Lung (tissue), 12 donors: ENCODE measurements around the gene RALY. TPM values are rescaled to one million over a fixed set of nuclear protein-coding genes. Genes with fewer than 3 reads are reported as not detected.

ENCODE experiments used
- ATAC-seq: fragments of 200-7000 bp; cut with Tn5 transposase; one replicate; pipeline ENCODE4 v1.9.1; 2020; ENCODE audit warnings: moderate number of reproducible peaks; ENCODE audit not compliant: insufficient read depth, low FRiP score
- DNase-seq, 3 donors: peaks; one replicate each; pipeline ENCODE4 v3.0.0-alpha.2; 2013 to 2017
- H3K27ac ChIP-seq, 2 donors: one replicate each; pipeline ENCODE4 v1.5.1; 2013; ENCODE audit warnings: mild to moderate bottlenecking in 2 of 2, moderate library complexity in 2 of 2, control low read depth in 1 of 2, inconsistent platforms in 1 of 2, low read depth in 1 of 2, low read length in 1 of 2
- H3K27me3 ChIP-seq, 3 donors: one replicate each; pipeline ENCODE4 v1.5.1; 2013; ENCODE audit warnings: low read length in 2 of 3; ENCODE audit not compliant: control insufficient read depth in 3 of 3, insufficient read depth in 3 of 3
- H3K36me3 ChIP-seq, 4 donors: one replicate each; pipeline ENCODE4 v1.5.1; 2013; ENCODE audit warnings: low read length in 4 of 4, mild to moderate bottlenecking in 1 of 4, moderate library complexity in 1 of 4; ENCODE audit not compliant: control insufficient read depth in 4 of 4, insufficient read depth in 4 of 4
- H3K4me1 ChIP-seq, 5 donors: one replicate each; pipeline ENCODE4 v1.5.1; 2013; ENCODE audit warnings: low read length in 5 of 5, mild to moderate bottlenecking in 2 of 5, moderate library complexity in 1 of 5; ENCODE audit not compliant: control insufficient read depth in 5 of 5, insufficient read depth in 5 of 5
- H3K4me3 ChIP-seq: one replicate; pipeline ENCODE4 v1.5.1; 2013; ENCODE audit warnings: mild to moderate bottlenecking, control low read depth, moderate library complexity
- H3K9ac ChIP-seq, 2 donors: one replicate each; pipeline ENCODE4 v1.5.1; 2013; ENCODE audit warnings: low read length in 2 of 2, control low read depth in 1 of 2; ENCODE audit not compliant: insufficient read depth in 1 of 2
- H3K9me3 ChIP-seq, 4 donors: one replicate each; pipeline ENCODE4 v1.5.1; 2013; ENCODE audit warnings: low read length in 3 of 4, mild to moderate bottlenecking in 1 of 4, moderate library complexity in 1 of 4; ENCODE audit not compliant: control insufficient read depth in 4 of 4, insufficient read depth in 3 of 4
- CTCF ChIP-seq: IDR thresholded peaks from 2 replicates; pipeline ENCODE4 v1.5.1; 2012; ENCODE audit warnings: mild to moderate bottlenecking; ENCODE audit errors: control extremely low read depth, extremely low read depth
- whole genome bisulfite sequencing, 2 donors: extraction: QIAGEN DNeasy Blood & Tissue Kit; methylation state at CpG; one replicate each; pipeline ENCODE4 v1.1.7; 2013; 5-methylcytosine and 5-hydroxymethylcytosine counted together
- polyA plus RNA-seq, 2 donors: library from polyadenylated mRNA; stranded (reverse); fragments of 200-250 nt; gene quantifications; one replicate each; pipeline ENCODE4 v1.2.1, GENCODE V29; 2013
- total RNA-seq, 2 donors: library from RNA; depleted of rRNA in 1 of 2; stranded (reverse); fragments of >200 nt in 1 of 2; gene quantifications; one replicate each; pipeline ENCODE4 v1.2.1, GENCODE V29; 2014 to 2021
- donor health status: control.
- donor health status: control.
- donor health status: Bipolar disorder and iron deficiency.
- donor health status: healthy.
- donor health status: DM: yes; HTN: yes; CAD: no.

Gene RALY
- total and polyA plus RNA-seq, 4 donors: 135 to 157 (median 145) TPM

GRCh38 chr20:34010405-34010931 is 16.8 kb downstream of the RALY start:
- Histone ChIP-seq H3K9ac (no peak overlapping the region), H3K27me3 (no peaks in the 10 kb centered on the region), H3K4me1 (peaks cover 0 to 39% (median 15%) of the 10 kb centered on the region in 5 donors), H3K9me3 (no peaks in the 10 kb centered on the region), H3K36me3 (no peaks in the 10 kb centered on the region), H3K27ac (no peak overlapping the region), H3K4me3 (no peak overlapping the region)
- 62 to 67% methylated on average over 3 of the region's 3 CpGs for WGBS, 2 donors
- peak in 2 of 3 donors; percentile 41 to 49 for DNase-seq
- ATAC-seq: no peak
- TF ChIP-seq CTCF: no peak

- H3K36me3 ChIP-seq: peaks cover 0 to 3% (median 0%) of the 10 kb centered on the region in 4 donors
- WGBS, 2 donors: 90 to 94% methylated on average over 1 of the region's 1 CpG
- peaks cover 3 to 44% (median 20%) of the 10 kb centered on the region in 5 donors for H3K4me1 ChIP-seq
- no peak for DNase-seq
- no peak overlapping the region for H3K9ac ChIP-seq
- H3K4me3 ChIP-seq: no peak overlapping the region
- no peaks in the 10 kb centered on the region for H3K9me3 ChIP-seq
- H3K27ac ChIP-seq: no peak overlapping the region
- TF ChIP-seq CTCF: no peak
- no peak for ATAC-seq
- H3K27me3 ChIP-seq: no peaks in the 10 kb centered on the region
Observed at GRCh38 chr20:34011275-34011674, 17.6 kb downstream of the RALY start.

GRCh38 chr20:34012330-34012729 is 18.6 kb downstream of the RALY start:
- ATAC-seq (no peak), DNase-seq (no peak)
- no peak overlapping the region for H3K4me3 ChIP-seq
- 88 to 92% methylated on average over 5 of the region's 5 CpGs for WGBS, 2 donors
- H3K9me3 ChIP-seq: no peaks in the 10 kb centered on the region
- no peak overlapping the region for H3K27ac ChIP-seq
- TF ChIP-seq CTCF: no peak
- peaks cover 9 to 53% (median 24%) of the 10 kb centered on the region in 5 donors for H3K4me1 ChIP-seq
- H3K27me3 ChIP-seq: no peaks in the 10 kb centered on the region
- peaks cover 0 to 3% (median 0%) of the 10 kb centered on the region in 4 donors for H3K36me3 ChIP-seq
- H3K9ac ChIP-seq: no peak overlapping the region

- TF ChIP-seq CTCF: no peak
- H3K4me3 ChIP-seq: no peak overlapping the region
- no peak overlapping the region for H3K9ac ChIP-seq
- ATAC-seq (no peak), DNase-seq (no peak)
- H3K4me1 ChIP-seq: peaks cover 9 to 57% (median 26%) of the 10 kb centered on the region in 5 donors
- H3K27ac ChIP-seq: no peak overlapping the region
- H3K36me3 ChIP-seq: peaks cover 0 to 3% (median 0%) of the 10 kb centered on the region in 4 donors
- 79 to 86% methylated on average over 3 of the region's 3 CpGs for WGBS, 2 donors
- H3K9me3 ChIP-seq: no peaks in the 10 kb centered on the region
- H3K27me3 ChIP-seq: no peaks in the 10 kb centered on the region
Observed at GRCh38 chr20:34012735-34013134, 19.0 kb downstream of the RALY start.
